H1 (cell line): ENCODE results near the gene CPSF7. TPM values are rescaled to one million over a fixed set of nuclear protein-coding genes. Genes with fewer than 3 reads are reported as not detected.

Experiments
- RXRA ChIP-seq: IDR thresholded peaks from 2 replicates; pipeline ENCODE4 v1.6.1; 2011; ENCODE audit warnings: low read depth, mild to moderate bottlenecking, low read length, moderate library complexity; ENCODE audit not compliant: insufficient read depth
- polyA plus RNA-seq, 7 experiments: library from polyadenylated mRNA; depleted of rRNA in 3 of 7; stranded (reverse) in 5 of 7; unstranded in 2 of 7; fragments of >200 nt in 5 of 7; fragments of 200-250 nt in 2 of 7; gene quantifications; 1 replicate in 5 of 7; 2 replicates in 1 of 7; 4 replicates in 1 of 7; pipeline versions ENCODE4 v1.2.1 to v1.2.3, GENCODE V29; 2011 to 2013; ENCODE audit warnings: missing spikeins in 2 of 7, mixed read lengths in 2 of 7
- total RNA-seq: library from RNA; stranded (reverse); fragmentation: NEBNext Ultra II Directional; extraction: Animal tissue kit (Norgen Biotek cat#: 25700); gene quantifications from 2 replicates; pipeline ENCODE4 v1.2.1, GENCODE V29; 2021

The CPSF7 gene
- total and polyA plus RNA-seq, 2 of the 8 experiments (the other 6 are each of a cell fraction or from before 2014, with no cell fraction given): 95.9 to 122 TPM

GRCh38 chr11:61453695-61454094 lies 23.9 kb upstream of the CPSF7 start (continued):
- no peak for TF ChIP-seq RXRA
